ENCODE measurements around the gene CDC42EP5. TPM values are rescaled to one million over a fixed set of nuclear protein-coding genes. Genes with fewer than 3 reads are reported as not detected.

CDC42EP5 gene
- polyA plus RNA-seq, 3 donors = not detected

DNA sequence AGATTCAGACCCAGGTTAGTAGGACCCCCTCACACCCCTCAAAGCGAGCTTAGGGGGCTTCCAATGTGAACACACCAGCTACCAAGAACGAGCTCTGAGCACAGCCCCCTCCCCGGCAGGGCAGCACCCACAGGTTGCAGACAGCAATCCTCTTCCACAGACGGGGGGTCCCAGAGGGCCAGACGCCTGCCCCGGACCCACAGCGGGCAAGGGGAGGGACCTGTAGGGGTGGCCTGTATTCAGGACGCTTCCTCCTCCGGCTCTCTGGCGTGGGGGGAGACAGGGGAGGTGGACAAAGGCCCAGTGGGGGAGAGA, 53.1 kb downstream of the CDC42EP5 start:
- H3K27me3 ChIP-seq (ENCODE audit: control insufficient read depth in 2 of 2, insufficient read depth in 2 of 2, low read length in 2 of 2) = peaks cover 19 to 58% of the 10 kb centered on the region in 2 donors
- H3K27me3 Mint-ChIP-seq (ENCODE audit: low read depth in 3 of 3) = peaks cover 35 to 63% (median 46%) of the 10 kb centered on the region in 3 donors
- H3K27ac ChIP-seq (ENCODE audit: low read depth in 1 of 2, low read length in 2 of 2) = no peak overlapping the region
- H3K9me3 Mint-ChIP-seq = peaks cover 0 to 15% (median 4%) of the 10 kb centered on the region in 7 donors
- H3K36me3 ChIP-seq (replicated peaks in 1 of 2; ENCODE audit: control insufficient read depth in 1 of 2, insufficient read depth in 2 of 2, low read length in 2 of 2) = no peaks in the 10 kb centered on the region
- H4K20me1 ChIP-seq (ENCODE audit: insufficient read depth, low read length) = no peaks in the 10 kb centered on the region
- H3K9me3 ChIP-seq (replicated peaks in 1 of 2; ENCODE audit: control insufficient read depth in 1 of 2, insufficient read depth in 1 of 2, low read length in 2 of 2) = no peaks in the 10 kb centered on the region
- H3K36me3 Mint-ChIP-seq = peaks cover 0 to 6% of the 10 kb centered on the region in 2 donors
- no peak for DNase-seq
- no peak overlapping the region for H2AFZ ChIP-seq (ENCODE audit: insufficient read depth, low read depth, low read length, poor library complexity, severe bottlenecking)
- no peak overlapping the region for H3K9ac ChIP-seq (ENCODE audit: insufficient read depth, low read length, poor library complexity, severe bottlenecking)
- TF ChIP-seq CTCF (IDR thresholded peaks at IDR 0.05) = no peak
- peaks cover 12 to 15% of the 10 kb centered on the region in 2 donors for H3K4me1 ChIP-seq (ENCODE audit: control insufficient read depth in 1 of 2, insufficient read depth in 2 of 2, low read length in 2 of 2)
- H3K79me2 ChIP-seq (ENCODE audit: insufficient read depth, low read length) = no peaks in the 10 kb centered on the region
- H3K4me1 Mint-ChIP-seq = peaks cover 14% of the 10 kb centered on the region
- H3K27ac Mint-ChIP-seq = no peak overlapping the region
- no peak overlapping the region for H3K4me2 ChIP-seq (replicated peaks; ENCODE audit: extremely low read depth, low read length, poor library complexity, severe bottlenecking)
- peak overlapping the region in 1 of 2 donors; percentile 55 for H3K4me3 Mint-ChIP-seq
- intact Hi-C loops (cut with micrococcal nuclease) = no loop called here
- no peak overlapping the region for H3K4me3 ChIP-seq (replicated peaks in 1 of 3; ENCODE audit: low read depth in 2 of 3, low read length in 3 of 3)
- 74% methylated on average over 7 of the region's 10 CpGs for WGBS (ENCODE audit: insufficient coverage)

GRCh38 chr19:54418930-54419800, 53.9 kb downstream of the CDC42EP5 start:
- no peak for TF ChIP-seq CTCF (IDR thresholded peaks at IDR 0.05)
- H3K27ac Mint-ChIP-seq = no peak overlapping the region
- peaks cover 27 to 67% of the 10 kb centered on the region in 2 donors for H3K27me3 ChIP-seq (ENCODE audit: control insufficient read depth in 2 of 2, insufficient read depth in 2 of 2, low read length in 2 of 2)

More at GRCh38 chr19:54418930-54419800, 53.9 kb downstream of the CDC42EP5 start:
- peaks cover under 1 to 17% (median 8%) of the 10 kb centered on the region in 7 donors for H3K9me3 Mint-ChIP-seq
- Histone ChIP-seq H3K4me2 (replicated peaks; ENCODE audit: extremely low read depth, low read length, poor library complexity, severe bottlenecking) (no peak overlapping the region), H4K20me1 (ENCODE audit: insufficient read depth, low read length) (no peaks in the 10 kb centered on the region), H3K9ac (ENCODE audit: insufficient read depth, low read length, poor library complexity, severe bottlenecking) (no peak overlapping the region), H3K9me3 (replicated peaks in 1 of 2; ENCODE audit: control insufficient read depth in 1 of 2, insufficient read depth in 1 of 2, low read length in 2 of 2) (peaks cover 0 to 8% of the 10 kb centered on the region in 2 donors), H3K27ac (ENCODE audit: low read depth in 1 of 2, low read length in 2 of 2) (no peak overlapping the region), H3K79me2 (ENCODE audit: insufficient read depth, low read length) (no peaks in the 10 kb centered on the region), H3K4me1 (ENCODE audit: control insufficient read depth in 1 of 2, insufficient read depth in 2 of 2, low read length in 2 of 2) (peaks cover 12 to 15% of the 10 kb centered on the region in 2 donors), H2AFZ (ENCODE audit: insufficient read depth, low read depth, low read length, poor library complexity, severe bottlenecking) (no peak overlapping the region), H3K4me3 (replicated peaks in 1 of 3; ENCODE audit: low read depth in 2 of 3, low read length in 3 of 3) (no peak overlapping the region), H3K36me3 (replicated peaks in 1 of 2; ENCODE audit: control insufficient read depth in 1 of 2, insufficient read depth in 2 of 2, low read length in 2 of 2) (no peaks in the 10 kb centered on the region)
- intact Hi-C loops (cut with micrococcal nuclease) = loop anchor here in 1 of 2 donors (10.0 kb wide), 1 partner anchor 116 kb away; no protein-coding TSS in a partner anchor
- no peak for DNase-seq
- H3K36me3 Mint-ChIP-seq = peaks cover 0 to 6% of the 10 kb centered on the region in 2 donors
- 86% methylated on average over 22 of the region's 26 CpGs for WGBS (ENCODE audit: insufficient coverage)
- H3K4me3 Mint-ChIP-seq = peak overlapping the region in 1 of 2 donors; percentile 11
- H3K4me1 Mint-ChIP-seq = peaks cover 14% of the 10 kb centered on the region
- peaks cover 42 to 66% (median 53%) of the 10 kb centered on the region in 3 donors for H3K27me3 Mint-ChIP-seq (ENCODE audit: low read depth in 3 of 3)

Measured in CD14-positive monocyte (primary cell).